GM06990 (cell line): ENCODE data around the gene RNASEH2A.
"Not testable (repeated sequence)": the region's sequence is repeated elsewhere in the genome, so short reads cannot be mapped to it uniquely, and the experiment has no call there.

Experiments
- DNase-seq: peaks from one replicate; pipeline ENCODE4 v3.0.0-alpha.2; 2011; ENCODE audit not compliant: insufficient read length; ENCODE audit errors: extremely low read depth
- H3K27me3 ChIP-seq: replicated peaks from 2 replicates; pipeline ENCODE4 v1.6.0; 2011; ENCODE audit warnings: low read length; ENCODE audit not compliant: control insufficient read depth, insufficient read depth
- H3K36me3 ChIP-seq: 2 replicates; pipeline ENCODE4 v1.5.1; 2011; ENCODE audit warnings: low read length; ENCODE audit not compliant: control insufficient read depth, insufficient read depth
- H3K4me3 ChIP-seq: replicated peaks from 2 replicates; pipeline ENCODE4 v1.5.1; 2011; ENCODE audit warnings: low read depth, mild to moderate bottlenecking, control low read depth, low read length
- TF ChIP-seq, protein P1 (sequence below): IDR thresholded peaks from 2 replicates; pipeline ENCODE4 v1.5.1; 2011; ENCODE audit warnings: low read length, control low read depth, mild to moderate bottlenecking, inconsistent platforms; ENCODE audit not compliant: insufficient read depth, poor library complexity, severe bottlenecking

Gene RNASEH2A

DNA sequence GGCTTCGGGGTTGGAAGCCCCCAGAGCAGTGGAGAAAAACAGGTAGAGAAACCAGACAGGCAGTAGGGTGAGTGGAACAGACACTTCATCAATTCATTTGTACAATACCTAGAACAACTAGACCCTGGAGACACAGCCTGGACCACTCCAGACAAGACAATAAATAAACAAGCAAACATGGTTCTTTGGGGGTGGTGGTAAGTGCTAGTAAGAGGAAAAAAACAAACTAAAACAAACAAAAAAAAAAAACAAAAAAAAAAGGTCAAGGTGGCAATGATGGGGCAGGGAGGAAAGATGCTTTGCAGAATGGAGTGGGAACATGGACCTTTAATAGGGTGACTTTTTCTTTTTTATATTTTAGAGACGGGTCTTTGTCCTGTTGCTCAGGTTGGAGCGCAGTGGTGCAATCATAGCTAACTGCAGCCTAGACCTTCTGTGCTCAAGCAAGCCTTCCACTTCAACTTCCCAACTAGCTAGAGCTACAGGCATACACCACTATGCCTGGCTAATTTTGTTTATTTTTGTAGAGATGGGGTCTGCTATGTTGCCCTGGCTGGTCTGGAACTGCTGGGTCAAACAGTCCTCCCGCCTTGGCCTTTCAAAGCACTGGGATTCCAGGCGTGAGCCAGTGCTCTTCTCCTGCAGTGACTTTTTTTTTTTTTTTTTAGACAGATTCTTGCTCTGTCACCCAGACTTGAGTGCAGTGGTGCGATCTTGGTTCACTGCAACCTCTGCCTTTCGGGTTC, 12.0 kb upstream of the RNASEH2A start:
- no peaks in the 10 kb centered on the region for H3K27me3 ChIP-seq
- TF ChIP-seq, protein P1, sequence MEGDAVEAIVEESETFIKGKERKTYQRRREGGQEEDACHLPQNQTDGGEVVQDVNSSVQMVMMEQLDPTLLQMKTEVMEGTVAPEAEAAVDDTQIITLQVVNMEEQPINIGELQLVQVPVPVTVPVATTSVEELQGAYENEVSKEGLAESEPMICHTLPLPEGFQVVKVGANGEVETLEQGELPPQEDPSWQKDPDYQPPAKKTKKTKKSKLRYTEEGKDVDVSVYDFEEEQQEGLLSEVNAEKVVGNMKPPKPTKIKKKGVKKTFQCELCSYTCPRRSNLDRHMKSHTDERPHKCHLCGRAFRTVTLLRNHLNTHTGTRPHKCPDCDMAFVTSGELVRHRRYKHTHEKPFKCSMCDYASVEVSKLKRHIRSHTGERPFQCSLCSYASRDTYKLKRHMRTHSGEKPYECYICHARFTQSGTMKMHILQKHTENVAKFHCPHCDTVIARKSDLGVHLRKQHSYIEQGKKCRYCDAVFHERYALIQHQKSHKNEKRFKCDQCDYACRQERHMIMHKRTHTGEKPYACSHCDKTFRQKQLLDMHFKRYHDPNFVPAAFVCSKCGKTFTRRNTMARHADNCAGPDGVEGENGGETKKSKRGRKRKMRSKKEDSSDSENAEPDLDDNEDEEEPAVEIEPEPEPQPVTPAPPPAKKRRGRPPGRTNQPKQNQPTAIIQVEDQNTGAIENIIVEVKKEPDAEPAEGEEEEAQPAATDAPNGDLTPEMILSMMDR, result no peak
- H3K36me3 ChIP-seq, result no peaks in the 10 kb centered on the region; the same call in 1 of the 2 replicates
- no peak for DNase-seq
- peak overlapping the region; percentile 96 for H3K4me3 ChIP-seq

GRCh38 chr19:12794971-12795381, 11.4 kb upstream of the RNASEH2A start:
- no peak for DNase-seq
- H3K36me3 ChIP-seq, result no peaks in the 10 kb centered on the region; the same call in 1 of the 2 replicates
- TF ChIP-seq, protein P1, result no peak
- no peaks in the 10 kb centered on the region for H3K27me3 ChIP-seq
- H3K4me3 ChIP-seq, result no peak overlapping the region

DNA sequence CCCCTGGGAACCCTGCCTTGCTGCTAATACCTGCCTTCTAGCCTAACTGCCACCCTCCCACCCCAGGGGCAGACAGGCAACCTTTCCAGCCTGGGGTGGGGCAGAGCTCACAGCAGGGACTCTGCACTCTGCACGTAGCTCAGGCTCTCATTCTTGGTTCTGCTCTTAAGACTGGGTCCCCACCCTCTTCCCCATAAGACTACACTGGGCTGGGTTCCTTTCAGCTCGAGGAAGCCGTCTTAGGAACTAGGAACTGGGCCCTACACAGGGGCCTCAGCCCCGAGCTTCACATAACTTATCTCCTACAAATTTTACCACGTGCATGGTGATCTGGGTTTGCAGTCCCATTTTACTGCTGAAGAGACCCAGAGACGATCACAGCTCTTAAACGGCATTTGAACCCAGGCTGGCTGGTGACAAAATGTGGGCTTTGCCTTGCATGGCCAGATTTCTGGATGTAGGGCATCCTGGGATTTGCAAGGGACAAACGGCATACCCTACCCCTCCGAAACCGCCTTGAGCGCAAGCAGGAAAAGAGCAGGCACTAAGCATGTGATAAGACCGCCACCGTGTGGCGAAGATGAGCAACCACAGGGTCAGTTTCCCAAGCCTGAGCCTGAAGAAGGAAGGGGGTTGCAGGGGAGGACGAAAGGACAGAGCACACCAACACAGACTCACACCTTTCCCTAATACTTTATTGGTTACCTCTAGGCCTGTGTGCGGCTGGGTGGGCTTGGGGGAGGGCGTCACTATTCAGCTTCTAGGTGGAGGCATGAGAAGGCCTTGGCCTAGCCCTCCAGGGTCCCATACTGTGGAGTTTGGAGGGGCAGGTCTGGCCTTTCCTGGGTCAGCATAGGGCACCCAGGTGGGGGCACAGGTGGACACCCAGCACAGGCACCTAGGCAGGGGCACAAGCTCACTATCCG, 10.0 kb upstream of the RNASEH2A start:
- H3K36me3 ChIP-seq, result no peaks in the 10 kb centered on the region; the same call in 1 of the 2 replicates
- DNase-seq, result peak; percentile 62
- TF ChIP-seq, protein P1, result peak; percentile 86
- H3K27me3 ChIP-seq, result no peaks in the 10 kb centered on the region
- H3K4me3 ChIP-seq, result peak overlapping the region; percentile 22; the same call in 1 of the 2 replicates

DNA sequence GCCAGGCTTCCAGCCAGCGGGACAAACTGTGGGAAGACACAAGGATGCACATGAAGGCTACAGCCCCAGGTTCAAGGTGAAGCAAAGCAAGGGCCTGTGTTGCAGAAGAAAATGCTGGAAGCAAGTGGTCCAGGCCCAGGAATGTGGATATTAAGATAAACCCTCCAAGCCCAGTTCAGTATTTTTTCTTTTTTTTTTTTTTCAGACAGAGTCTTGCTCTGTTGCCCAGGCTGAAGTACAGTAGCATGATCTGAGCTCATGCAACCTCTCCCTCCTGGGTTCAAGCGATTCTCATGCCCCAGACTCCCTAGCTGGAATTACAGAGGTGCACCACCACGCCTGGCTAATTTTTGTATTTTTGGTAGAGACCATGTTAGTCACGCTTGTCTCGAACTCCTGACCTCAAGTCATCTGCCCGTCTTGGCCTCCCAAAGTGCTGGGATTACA, 9.2 kb upstream of the RNASEH2A start:
- DNase-seq, result no peak
- TF ChIP-seq, protein P1, result no peak
- Histone ChIP-seq H3K36me3 (no peaks in the 10 kb centered on the region; the same call in 1 of the 2 replicates), H3K27me3 (no peaks in the 10 kb centered on the region), H3K4me3 (no peak overlapping the region)

DNA sequence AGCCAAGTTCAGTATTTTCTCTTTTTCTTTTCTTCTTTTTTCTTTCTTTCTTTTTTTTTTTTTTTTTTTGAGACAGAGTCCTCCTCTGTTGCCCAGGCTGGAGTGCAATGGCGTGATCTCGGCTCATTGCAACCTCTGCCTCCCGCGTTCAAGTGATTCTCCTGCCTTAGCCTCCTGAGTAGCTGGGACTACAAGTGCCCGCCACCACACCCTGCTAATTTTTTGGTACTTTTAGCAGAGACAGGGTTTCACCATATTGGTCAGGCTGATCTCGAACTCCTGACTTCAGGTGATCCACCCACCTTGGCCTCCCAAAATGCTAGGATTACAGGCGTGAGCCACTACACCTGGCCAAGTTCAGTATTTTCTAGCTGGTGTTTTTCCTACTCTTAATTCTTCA, 8.8 kb upstream of the RNASEH2A start:
- H3K4me3 ChIP-seq, DNase-seq, H3K36me3 ChIP-seq, H3K27me3 ChIP-seq: not testable (repeated sequence)
